K562 (cell line): ENCODE results near the gene NFAM1.

ENCODE experiments used
- EP300 ChIP-seq: IDR thresholded peaks from 2 replicates; pipeline ENCODE4 v1.6.1; 2012; ENCODE audit warnings: low read length, improper control_type of control experiment
- TCF3 ChIP-seq: sonication (generic); formaldehyde crosslinking; IDR thresholded peaks from 2 replicates; pipeline ENCODE4 v1.4.0; 2020; ENCODE audit warnings: mild to moderate bottlenecking, missing genetic modification reagents
- ZFP1 ChIP-seq: fragments of 450-650 bp; formaldehyde crosslinking; IDR thresholded peaks from 2 replicates; pipeline ENCODE4 v1.4.0; 2020; ENCODE audit warnings: mild to moderate bottlenecking, mixed read lengths
- TF ChIP-seq, protein P1 (sequence below), 3 experiments: IDR thresholded peaks in 2 of 3; conservative IDR thresholded peaks in 1 of 3; 2 replicates each; pipeline ENCODE4 v1.5.1; 2011 to 2012; ENCODE audit warnings: low read length in 3 of 3, mild to moderate bottlenecking in 3 of 3, control low read depth in 2 of 3, improper control_type of control experiment in 1 of 3, inconsistent platforms in 1 of 3, low read depth in 1 of 3, mixed read lengths in 1 of 3, moderate library complexity in 1 of 3; ENCODE audit not compliant: insufficient read depth in 2 of 3

DNA sequence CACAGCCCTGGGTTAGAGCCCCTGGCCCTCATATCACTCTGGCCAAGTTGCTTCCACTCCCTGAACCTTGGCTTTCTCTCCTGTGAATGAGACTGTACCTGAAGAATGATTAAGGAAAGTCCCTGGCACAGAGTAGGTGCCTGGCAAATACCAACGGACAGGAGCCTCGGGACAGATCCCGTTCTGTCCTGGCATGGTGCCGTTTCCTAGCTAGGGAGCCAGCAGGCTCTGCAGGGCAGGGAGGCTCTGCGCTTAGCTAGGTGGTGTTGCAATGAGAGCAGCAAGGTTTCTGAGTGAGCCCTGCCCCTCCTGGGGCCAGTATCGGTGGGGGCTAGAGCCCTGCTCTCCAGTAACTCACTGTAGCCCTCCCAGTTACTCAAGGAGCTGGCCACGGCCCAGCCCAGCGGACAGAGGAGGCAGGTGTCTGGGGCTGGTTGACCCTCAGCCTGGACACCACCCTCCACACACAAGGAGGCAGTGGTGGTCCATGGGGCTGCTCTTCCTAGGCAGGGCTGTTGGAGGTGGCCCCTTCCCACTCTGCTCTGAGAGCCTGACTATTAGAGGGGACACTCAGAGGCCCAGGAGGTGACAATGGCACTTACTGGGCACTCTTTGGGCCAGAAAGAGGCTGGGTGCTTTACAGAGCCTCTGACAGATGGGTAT, 74.4 kb downstream of the NFAM1 start:
- TF ChIP-seq, protein P1, sequence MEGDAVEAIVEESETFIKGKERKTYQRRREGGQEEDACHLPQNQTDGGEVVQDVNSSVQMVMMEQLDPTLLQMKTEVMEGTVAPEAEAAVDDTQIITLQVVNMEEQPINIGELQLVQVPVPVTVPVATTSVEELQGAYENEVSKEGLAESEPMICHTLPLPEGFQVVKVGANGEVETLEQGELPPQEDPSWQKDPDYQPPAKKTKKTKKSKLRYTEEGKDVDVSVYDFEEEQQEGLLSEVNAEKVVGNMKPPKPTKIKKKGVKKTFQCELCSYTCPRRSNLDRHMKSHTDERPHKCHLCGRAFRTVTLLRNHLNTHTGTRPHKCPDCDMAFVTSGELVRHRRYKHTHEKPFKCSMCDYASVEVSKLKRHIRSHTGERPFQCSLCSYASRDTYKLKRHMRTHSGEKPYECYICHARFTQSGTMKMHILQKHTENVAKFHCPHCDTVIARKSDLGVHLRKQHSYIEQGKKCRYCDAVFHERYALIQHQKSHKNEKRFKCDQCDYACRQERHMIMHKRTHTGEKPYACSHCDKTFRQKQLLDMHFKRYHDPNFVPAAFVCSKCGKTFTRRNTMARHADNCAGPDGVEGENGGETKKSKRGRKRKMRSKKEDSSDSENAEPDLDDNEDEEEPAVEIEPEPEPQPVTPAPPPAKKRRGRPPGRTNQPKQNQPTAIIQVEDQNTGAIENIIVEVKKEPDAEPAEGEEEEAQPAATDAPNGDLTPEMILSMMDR (IDR thresholded peaks at IDR 0.05 in 2 of 3, conservative IDR thresholded peaks at IDR 0.05 in 1 of 3; ENCODE audit: insufficient read depth in 2 of 3, low read depth in 1 of 3, low read length in 3 of 3): no peak
- TF ChIP-seq ZFP1 (CRISPR knock-in tag) (no peak), TCF3 (CRISPR knock-in tag) (no peak), EP300 (no peak)
